ENCODE measurements around the gene SORBS2.
A peak's percentile ranks its signal among the peaks of the same experiment; 100 is the strongest.
"Not testable (repeated sequence)": the region's sequence is repeated elsewhere in the genome, so short reads cannot be mapped to it uniquely, and the experiment has no call there.

The SORBS2 gene

GRCh38 chr4:185734214-185734613 is 77.8 kb downstream of the SORBS2 start:
- no peak for DNase-seq

DNA sequence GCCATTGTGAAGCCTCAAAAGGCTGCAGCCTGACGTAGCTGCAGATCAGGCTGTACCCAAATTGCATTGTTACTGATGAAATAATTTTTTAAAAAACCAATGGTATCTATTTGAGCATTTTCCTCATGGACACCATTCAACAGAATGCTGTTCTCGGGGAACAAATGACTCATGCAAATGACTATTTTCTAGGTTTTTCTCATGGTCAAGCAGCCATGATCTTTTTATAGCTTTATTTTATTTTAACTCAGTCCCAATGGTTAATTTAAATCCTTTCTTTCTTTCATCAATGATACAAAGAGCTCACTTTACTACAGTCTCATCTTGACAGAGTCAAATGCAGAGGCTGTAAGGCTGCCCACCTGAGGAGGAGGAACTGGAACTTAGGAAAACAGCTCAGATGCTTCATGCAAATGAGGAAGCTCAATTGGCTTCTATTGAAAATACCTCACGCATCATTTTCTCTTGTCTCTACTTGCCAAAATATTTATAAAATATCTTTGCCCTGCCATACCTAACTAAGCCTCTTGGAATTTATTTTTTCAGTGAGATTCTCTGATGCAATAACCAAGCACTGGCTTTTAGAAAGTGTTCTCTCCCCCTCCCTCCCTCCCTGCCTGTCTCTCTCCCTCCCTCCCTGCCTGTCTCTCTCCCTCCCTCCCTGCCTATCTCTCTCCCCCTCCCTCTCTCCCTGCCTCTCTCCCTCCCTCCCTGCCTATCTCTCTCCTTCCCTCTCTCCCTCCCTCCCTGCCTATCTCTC is 81.0 kb downstream of the SORBS2 start:
- peak; percentile 13 for DNase-seq

GRCh38 chr4:185730387-185730786 is 81.6 kb downstream of the SORBS2 start:
- no peak for DNase-seq

DNA sequence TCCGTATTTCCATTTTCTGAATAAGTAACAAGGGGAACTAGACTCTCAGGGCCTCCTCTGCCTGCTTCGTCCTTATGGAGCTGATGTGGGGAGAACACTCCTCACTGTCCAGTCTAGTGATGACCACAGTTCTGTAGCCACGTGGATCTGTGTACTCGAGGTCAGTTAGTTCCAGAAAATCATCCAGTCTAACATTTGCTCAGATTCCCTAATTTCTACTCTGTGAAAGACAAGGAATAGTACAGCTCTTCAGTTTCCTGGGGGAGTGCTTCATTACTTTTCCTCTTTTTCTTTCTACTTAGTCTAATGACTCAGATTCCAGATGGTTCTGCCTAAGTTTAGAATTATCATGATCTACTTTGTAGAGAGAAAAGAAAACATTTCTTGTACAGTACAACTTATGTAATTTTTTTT is 82.6 kb downstream of the SORBS2 start:
- no peak for DNase-seq

DNA sequence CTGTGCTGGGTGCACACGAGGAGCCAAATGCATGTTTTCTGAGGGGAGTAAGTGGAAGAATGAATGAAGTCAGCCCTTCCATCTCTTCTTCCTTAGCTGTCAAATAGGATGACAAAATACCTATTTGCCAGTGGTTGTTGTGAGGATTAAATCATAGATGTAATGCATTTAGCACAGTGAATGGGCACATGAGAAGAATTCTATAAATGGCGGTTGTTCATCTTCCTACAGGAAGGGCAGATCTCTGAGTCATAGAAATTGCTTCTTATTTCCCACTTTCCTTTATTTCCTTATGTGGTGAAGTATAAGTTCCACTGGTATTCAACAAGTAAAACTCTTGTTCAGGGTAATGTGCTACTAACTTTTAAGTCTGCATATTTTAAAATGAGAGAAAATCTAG is 83.1 kb downstream of the SORBS2 start:
- DNase-seq = no peak

DNA sequence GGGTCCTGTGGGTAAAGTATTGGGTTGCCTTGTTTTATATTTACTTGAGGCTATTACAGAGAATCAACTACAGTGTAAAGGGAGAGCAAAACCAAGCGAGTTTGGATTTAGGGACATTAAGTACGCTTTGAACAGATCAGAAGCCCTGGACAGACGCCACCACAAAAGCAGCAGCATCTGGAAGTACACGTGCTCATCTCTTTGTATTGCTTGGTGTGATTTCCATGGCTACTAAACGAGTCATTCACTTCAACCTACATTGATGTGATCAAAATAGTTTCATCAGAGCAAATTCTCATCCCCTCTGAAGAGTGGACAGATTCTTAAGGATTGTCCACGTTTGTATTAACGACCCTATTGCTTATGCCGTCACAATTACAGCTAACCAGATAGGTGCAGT is 85.1 kb downstream of the SORBS2 start:
- no peak for DNase-seq

- no peak for DNase-seq
These were observed 88.2 kb downstream of the SORBS2 start for GRCh38 chr4:185723631-185724260.

GRCh38 chr4:185722029-185722316 is 90.0 kb downstream of the SORBS2 start:
- no peak for DNase-seq

DNA sequence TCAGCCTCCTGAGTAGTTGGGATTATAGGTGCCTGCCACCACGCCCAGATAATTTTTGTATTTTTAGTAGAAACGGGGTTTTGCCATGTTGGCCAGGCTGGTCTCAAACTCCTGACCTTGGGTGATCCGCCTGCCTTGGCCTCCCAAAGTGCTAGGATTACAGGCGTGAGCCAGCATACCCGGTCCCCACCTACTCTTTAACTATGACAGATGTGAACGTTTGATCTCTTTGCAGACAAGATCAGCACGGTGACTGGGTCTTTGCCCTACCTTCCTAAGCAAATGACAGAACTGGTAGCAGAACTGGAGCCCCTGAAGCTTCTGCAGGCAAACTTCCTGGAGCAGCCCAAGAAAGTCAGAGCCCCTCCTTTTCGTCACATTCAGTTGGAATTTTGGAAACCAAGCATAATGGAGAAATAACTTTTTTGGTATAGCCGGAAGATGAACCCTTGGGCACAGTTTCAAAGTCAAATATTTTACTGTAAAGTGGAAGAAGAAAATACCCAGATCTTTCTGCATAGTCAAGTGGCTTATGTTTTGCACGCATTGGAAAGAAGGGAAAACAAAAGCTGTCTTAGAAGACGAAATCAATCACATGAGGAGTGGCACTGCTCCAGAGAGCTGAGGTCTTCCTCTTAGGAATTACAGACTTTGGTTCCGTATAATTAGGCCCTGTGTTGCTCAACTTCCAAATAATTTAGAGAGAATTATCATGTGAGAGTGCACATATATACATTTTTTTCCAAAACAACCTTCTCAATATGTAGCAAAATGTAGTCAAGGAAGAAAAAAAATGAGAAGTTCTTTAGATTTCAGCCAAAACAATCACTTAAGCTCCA is 90.6 kb downstream of the SORBS2 start:
- no peak for DNase-seq

DNA sequence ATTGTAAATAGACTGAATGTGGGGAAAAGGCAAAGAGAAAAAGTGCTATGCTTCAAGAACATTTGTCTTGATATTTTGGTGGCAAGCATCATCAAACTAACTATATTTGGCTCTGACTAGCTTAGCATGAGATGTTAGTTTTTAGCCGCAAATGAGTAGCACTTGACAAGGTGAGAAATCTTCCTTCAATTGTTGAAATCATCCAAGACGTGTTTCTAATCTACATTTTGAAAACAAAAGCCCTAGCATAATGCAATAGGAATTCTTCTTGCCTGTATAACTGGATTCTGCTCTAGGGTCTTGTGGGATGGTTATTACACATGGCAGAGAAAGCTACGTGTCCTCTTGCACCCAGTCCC is 92.5 kb downstream of the SORBS2 start:
- no peak for DNase-seq

GRCh38 chr4:185718578-185719499 is 93.2 kb downstream of the SORBS2 start:
- no peak for DNase-seq

- no peak for DNase-seq
These were observed 94.6 kb downstream of the SORBS2 start for GRCh38 chr4:185717377-185717741.

GRCh38 chr4:185716577-185717376 is 95.2 kb downstream of the SORBS2 start:
- no peak for DNase-seq

DNA sequence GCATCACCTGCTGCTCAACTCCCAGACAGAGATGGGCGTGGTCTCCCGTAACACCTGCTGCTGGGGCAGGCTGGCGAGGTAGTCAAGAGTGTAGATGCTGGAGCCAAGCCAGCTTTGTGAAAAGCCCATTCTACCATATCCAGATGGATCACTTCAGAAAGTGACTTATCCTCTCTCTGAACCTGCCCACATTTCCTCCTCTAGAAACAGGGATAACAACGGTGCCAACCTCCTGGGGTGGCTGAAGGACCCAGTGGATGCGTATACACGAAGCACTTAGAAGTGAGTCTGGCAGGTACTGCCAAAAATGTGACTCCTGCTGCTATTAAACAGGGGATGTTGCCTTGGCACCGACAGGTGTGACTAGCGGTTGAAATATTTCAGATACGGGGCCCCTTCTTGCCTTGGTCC is 95.8 kb downstream of the SORBS2 start:
- no peak for DNase-seq

GRCh38 chr4:185714524-185714923 is 97.5 kb downstream of the SORBS2 start:
- DNase-seq = not testable (repeated sequence)

DNA sequence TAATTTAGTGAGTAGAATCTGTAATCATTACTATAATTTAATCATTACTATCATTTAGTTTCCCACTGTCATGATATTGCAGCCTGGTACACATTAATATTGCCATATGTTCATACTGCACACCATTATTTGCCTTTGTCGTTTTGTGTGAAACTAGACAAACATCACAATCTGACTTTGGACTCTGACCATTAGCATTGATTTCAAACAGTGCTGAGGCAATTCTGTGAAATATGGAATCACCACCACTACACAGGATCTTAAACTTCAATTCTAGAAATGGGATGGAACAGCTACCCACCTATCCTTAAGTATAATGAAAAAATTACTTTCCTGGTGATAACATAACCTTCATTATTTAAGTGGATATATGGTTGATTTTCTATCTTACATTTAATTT is 98.3 kb downstream of the SORBS2 start:
- no peak for DNase-seq

- no peak for DNase-seq
These were observed 98.7 kb downstream of the SORBS2 start for GRCh38 chr4:185713272-185713671.

DNA sequence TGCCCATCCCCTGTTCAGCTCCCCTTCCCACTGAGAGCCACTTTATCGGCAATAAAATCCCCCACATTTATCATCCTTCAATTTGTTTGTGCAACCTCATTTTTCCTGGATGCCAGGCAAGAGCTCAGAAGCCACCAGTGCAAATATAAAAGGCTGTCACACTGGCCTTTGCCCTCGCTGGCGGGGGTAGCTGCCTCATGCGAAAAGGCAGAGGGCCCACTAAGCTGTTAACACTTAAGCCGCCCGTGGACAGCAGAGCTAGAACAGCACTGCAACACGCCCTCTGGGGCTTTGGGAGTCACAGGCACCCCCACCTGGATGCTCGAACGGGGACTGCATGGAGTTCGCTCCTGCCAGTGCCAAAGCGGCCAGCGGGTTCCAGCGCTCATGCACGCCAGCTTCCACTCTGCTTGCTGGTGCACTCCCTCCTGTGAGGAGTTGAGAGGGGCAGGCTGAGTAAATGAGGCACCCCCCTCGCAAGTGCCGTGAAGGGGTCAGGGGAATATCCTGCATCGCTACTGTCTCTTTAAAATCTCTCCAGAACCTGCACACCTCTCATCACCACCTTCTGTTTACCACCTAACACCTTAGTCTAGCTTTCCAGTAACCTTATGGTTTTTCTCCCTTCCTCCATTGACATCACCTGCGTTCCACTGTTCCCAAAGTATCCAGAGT is 99.5 kb downstream of the SORBS2 start:
- no peak for DNase-seq

DNA sequence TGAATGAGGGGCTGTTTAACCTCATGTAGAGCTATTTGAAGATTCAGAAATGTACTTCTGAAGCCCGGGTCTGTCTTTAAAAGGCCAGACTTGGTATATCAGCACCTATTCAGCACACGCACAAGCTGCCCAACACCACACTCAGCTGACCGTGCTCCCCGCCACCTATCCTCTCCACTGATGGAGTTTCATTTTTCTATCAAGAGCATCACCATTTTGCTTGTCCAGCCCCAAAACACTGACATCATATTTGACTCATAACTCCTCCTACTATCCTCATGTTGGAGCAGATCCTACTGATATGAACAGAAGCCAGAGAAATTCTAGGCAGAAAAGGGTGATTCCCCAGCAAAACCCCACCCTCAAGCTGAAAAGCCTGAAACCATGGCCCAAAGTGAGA is 100.3 kb downstream of the SORBS2 start:
- no peak for DNase-seq

GRCh38 chr4:185710487-185710995 is 101.5 kb downstream of the SORBS2 start:
- DNase-seq = peak; percentile 21

DNA sequence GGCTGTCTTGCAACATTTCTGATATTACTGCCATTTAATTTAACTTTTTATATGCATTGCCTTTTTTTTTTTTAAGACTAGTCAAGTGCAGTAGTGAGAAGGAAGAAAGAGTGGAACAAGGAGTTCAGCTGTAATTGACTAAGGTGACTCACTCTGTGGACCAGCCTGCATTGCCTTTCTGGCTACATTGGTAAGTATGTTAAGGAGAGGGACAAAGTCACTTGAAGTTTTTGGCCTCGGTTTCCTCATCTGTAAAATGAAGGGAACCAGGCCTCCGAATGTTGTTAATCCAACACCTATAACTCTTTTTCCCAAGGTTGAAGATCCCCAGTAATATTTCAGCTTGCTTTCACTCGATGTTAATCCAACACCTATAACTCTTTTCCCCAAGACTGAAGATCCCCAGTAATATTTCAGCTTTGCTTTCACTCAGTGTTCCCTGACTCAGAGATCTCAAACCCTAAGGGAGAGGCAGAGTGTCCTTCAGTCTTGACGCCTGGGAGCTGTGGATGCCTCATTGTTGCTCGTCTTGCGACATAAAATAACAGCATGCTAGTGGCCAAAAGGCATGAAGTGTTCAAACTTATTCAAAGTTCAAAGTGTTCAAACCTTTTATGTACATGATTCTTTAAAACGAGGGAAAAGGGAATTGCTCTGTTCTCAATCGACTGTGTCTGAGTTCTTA is 102.0 kb downstream of the SORBS2 start:
- peak; percentile 8 for DNase-seq

All from NCI-H226 (cell line).